Stimulated activated CD8-positive, alpha-beta memory T cell treated with anti-CD3 and anti-CD28 coated beads, Interleukin-12 subunit alpha, Interleukin-12 subunit beta, amount 100 ng/mL, for 24 hours (primary cell): ENCODE measurements around the gene ST8SIA4.
"Not testable (repeated sequence)": the region's sequence is repeated elsewhere in the genome, so short reads cannot be mapped to it uniquely, and the experiment has no call there.

ENCODE experiments used
- DNase-seq: peaks from one replicate; pipeline ENCODE4 v3.0.0-alpha.2; 2020; ENCODE audit errors: extremely low read depth

The ST8SIA4 gene

DNA sequence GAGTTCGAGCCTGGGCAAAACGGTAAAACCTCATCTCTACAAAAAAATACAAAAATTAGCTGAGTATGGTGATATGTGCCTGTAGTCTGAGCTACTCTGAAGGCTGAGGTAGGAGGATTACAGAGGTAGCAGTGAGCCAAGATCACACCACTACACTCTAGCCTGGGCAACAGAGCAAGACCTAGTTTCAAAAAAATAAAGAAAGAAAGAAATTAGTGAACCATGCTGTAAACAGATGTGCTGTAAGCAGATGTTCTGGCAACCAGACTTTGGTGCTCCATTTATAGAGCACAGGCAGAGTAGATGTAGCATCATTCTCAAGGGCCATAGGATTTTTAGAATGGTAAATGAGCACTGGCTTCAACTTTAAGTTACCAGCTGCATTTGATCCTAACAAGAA, 115.4 kb downstream of the ST8SIA4 start:
- no peak for DNase-seq

DNA sequence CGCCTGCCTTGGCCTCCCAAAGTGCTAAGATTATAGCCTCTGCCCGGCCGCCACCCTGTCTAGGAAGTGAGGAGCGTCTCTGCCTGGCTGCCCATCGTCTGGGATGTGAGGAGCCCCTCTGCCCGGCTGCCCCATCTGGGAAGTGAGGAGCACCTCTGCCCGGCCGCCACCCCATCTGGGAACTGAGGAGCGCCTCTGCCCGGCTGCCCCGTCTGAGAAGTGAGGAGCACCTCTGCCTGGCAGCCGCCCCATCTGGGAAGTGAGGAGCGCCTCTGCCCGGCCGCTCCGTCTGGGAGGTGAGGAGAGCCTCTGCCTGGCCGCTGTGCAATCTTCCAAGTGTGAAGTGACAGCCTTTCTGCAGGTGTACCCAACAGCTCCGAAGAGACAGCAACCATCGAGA, 117.5 kb downstream of the ST8SIA4 start:
- DNase-seq = not testable (repeated sequence)

DNA sequence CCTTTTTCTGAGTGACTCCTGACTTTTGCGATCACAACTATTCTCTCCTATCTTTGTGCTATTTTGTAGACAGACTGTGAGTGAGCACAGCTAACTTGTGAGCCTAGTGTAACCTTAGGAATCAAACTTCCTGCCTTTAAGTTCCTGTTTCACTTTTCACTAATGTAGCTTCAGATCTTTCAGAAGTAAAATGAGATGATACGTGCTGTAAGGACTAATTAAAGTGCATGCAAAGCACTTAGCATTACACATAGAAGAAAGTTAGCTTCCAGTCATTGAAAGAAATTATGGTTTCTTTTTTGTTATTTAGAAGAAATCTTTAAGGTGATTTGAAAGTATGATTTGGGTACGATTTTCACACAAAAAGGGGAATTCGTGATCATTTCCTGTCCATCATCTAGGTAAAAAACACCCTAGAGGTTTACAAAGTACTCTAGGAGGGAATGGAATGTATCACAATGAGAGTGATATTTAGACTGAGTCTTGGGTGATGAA, 122.7 kb downstream of the ST8SIA4 start:
- DNase-seq = no peak

- DNase-seq = no peak
Measured at GRCh38 chr5:100779669-100780375, 123.3 kb downstream of the ST8SIA4 start.

GRCh38 chr5:100777680-100778300, 125.3 kb downstream of the ST8SIA4 start:
- no peak for DNase-seq

GRCh38 chr5:100775533-100775855, 127.6 kb downstream of the ST8SIA4 start:
- DNase-seq = no peak

- DNase-seq = no peak
Measured at GRCh38 chr5:100772548-100772947, 130.5 kb downstream of the ST8SIA4 start.

DNA sequence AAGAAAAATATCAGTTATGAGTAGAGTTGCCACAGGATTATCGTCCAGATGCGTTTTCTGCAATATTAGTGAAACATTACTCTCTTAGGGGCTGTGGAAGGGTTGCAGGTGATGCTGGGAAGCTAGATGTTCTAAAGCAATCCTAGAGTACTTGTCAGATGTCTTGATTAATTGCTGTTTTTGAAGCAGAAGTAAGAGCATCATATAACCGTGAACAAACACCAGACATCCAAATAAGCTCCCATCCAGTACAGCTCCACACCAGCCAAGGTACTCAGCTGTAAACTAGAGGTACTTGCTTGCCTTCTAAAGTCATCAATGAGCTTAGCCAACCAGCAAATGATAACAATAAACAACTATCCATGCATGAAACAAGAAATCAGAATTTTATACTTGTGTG, 131.1 kb downstream of the ST8SIA4 start:
- DNase-seq = no peak

DNA sequence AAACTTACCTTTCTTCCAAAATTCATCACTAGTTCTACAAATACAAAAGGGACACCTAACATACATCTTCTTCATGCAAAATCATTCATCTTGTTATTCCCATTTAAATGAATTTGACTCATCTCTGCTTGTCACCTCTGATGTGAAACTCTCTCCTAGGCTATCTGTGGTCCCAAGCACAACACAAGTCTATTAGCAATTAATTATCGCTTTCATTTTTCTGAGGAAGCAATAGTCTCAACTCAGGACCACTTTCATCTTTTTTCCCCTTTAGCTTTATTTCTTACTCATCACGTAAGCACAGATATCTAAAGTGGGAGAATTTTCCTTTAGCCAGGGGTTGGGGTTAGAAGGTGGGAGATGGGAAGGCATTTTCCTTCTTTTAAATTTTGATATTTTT, 131.9 kb downstream of the ST8SIA4 start:
- DNase-seq = no peak

DNA sequence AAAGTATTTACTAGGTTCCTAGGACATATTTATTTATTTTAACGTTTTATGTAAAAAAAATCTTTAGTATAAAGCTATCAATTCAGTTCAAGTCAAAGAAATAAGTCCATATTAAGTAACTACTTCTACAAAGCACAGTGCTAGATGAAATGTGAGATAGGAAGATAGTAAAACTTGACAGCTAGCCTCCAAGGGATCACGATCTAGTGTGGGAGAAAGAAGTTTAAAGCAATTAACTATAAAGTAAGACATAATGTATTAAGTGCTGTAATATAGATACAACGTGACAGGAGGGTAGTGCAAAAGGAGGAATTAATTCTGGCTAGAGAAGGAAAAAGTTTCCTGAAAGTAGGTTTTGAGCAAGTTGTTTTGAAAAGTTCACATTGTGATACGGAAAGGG, 134.9 kb downstream of the ST8SIA4 start:
- no peak for DNase-seq

DNA sequence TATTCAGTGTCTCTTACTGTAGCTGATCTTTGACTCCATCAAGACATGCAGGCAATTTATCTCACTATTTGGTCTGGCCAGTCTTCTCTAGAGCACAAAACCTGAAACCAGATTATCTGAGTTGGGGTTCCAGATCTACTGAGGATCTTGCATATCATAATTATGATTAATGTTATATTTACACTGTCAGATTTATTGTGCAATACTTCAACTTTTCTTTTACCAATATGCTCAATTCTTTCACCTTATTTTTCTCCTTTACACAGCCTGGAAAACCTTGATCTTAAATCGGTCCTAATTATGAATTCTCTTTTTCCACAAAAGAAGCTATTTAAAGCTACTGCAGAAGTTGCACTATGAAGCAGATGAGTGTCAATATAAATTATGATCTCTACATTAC, 140.1 kb downstream of the ST8SIA4 start:
- no peak for DNase-seq

DNA sequence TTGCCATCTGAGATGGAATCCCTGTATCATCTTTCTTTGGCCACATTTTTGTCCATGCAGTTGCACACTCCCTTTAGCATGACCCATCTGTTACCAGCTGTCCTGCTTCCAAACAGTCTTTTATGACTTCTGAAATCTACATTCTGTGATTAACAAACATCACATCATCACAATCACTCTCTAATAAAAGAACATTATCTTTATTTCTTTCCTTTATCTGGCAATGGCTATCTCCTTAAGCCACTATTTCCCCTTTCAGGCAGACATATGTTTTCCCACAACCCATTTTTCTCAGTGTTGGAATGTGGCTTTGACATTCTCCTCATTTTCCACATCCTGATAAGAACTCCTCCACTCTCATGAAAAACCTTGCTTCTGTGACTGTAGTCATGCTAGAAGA, 141.0 kb downstream of the ST8SIA4 start:
- no peak for DNase-seq

DNA sequence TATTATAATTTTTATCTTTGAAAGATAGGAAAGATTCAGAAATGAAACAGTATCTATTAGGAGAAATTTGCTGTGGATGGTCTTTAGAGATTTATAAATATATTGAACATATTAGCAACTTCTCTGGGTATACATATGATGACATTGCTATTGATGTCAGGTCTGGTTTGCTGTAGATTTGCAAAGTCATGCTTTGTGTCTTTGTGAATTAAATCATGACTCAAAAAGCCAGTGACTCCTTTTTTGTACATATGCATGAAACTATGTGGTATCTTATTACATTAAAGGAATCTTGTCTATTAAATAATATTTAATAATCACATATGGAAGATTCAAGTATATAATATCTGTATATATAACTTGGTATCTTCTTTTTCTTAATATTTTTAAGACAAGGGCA, 141.9 kb downstream of the ST8SIA4 start:
- no peak for DNase-seq

GRCh38 chr5:100760688-100761087, 142.4 kb downstream of the ST8SIA4 start:
- DNase-seq = no peak

DNA sequence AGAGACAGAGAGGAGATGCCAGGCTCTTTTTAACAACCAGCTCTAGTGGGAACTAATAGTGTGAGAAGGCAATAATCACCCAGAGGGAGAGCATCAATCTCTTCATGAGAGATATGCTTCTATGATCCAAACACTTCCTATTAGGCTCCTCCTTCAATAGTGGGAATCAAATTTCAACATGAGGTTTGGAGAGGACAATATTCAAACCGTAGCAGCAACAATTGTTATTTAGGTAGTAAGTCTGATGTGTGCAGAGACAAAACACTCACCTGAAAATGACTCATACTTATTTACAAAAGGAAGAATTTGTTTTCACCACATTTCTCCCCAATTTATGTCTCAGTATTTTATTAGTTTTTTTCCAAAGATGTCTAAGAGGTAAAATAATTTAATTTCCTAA, 144.3 kb downstream of the ST8SIA4 start:
- no peak for DNase-seq

GRCh38 chr5:100758306-100758705, 144.8 kb downstream of the ST8SIA4 start:
- no peak for DNase-seq

- DNase-seq = no peak
Measured at GRCh38 chr5:100757618-100758017, 145.5 kb downstream of the ST8SIA4 start.
